GM12878 (cell line): ENCODE data around the gene ANKRD23.

Experiments used
- BCL11A ChIP-seq: IDR thresholded peaks from 2 replicates; pipeline ENCODE4 v1.6.1; 2011; ENCODE audit warnings: low read depth, low read length
- CHD4 ChIP-seq: fragments of 200-600 bp; sonication (generic); IDR thresholded peaks from 2 replicates; pipeline ENCODE4 v1.6.1; 2016; ENCODE audit warnings: mild to moderate bottlenecking
- ETV6 ChIP-seq, 2 experiments: fragments of 450-650 bp in 1 of 2; IDR thresholded peaks in 1 of 2; conservative IDR thresholded peaks in 1 of 2; 2 replicates each; pipeline ENCODE4 v1.6.1; 2014; ENCODE audit warnings: antibody characterized with exemption in 1 of 2, borderline replicate concordance in 1 of 2, low read depth in 1 of 2, mild to moderate bottlenecking in 1 of 2, moderate library complexity in 1 of 2
- POLR2AphosphoS5 ChIP-seq: IDR thresholded peaks from 2 replicates; pipeline ENCODE4 v1.6.1; 2011; ENCODE audit warnings: mild to moderate bottlenecking, low read length, inconsistent platforms
- SIN3A ChIP-seq: IDR thresholded peaks from 2 replicates; pipeline ENCODE4 v1.6.1; 2012; ENCODE audit warnings: low read depth, low read length, improper control_type of control experiment
- ZBTB40 ChIP-seq: fragments of 450-650 bp; IDR thresholded peaks from 2 replicates; pipeline ENCODE4 v1.6.1; 2016; ENCODE audit warnings: mild to moderate bottlenecking, moderate library complexity, borderline replicate concordance
- TF ChIP-seq, protein P1 (sequence below): fragments of 450-650 bp; IDR thresholded peaks from 2 replicates; pipeline ENCODE4 v1.6.1; 2017; ENCODE audit warnings: mild to moderate bottlenecking, moderate library complexity
- TF ChIP-seq, protein P2 (sequence below), 3 experiments: IDR thresholded peaks in 2 of 3; conservative IDR thresholded peaks in 1 of 3; 2 replicates each; pipeline ENCODE4 v1.5.1; 2011; ENCODE audit warnings: low read depth in 3 of 3, low read length in 3 of 3, mild to moderate bottlenecking in 3 of 3, control low read depth in 2 of 3, moderate library complexity in 2 of 3, inconsistent platforms in 1 of 3, mixed read lengths in 1 of 3; ENCODE audit not compliant: control insufficient read depth in 2 of 3, insufficient read depth in 1 of 3; ENCODE audit errors: extremely low read depth in 1 of 3

DNA sequence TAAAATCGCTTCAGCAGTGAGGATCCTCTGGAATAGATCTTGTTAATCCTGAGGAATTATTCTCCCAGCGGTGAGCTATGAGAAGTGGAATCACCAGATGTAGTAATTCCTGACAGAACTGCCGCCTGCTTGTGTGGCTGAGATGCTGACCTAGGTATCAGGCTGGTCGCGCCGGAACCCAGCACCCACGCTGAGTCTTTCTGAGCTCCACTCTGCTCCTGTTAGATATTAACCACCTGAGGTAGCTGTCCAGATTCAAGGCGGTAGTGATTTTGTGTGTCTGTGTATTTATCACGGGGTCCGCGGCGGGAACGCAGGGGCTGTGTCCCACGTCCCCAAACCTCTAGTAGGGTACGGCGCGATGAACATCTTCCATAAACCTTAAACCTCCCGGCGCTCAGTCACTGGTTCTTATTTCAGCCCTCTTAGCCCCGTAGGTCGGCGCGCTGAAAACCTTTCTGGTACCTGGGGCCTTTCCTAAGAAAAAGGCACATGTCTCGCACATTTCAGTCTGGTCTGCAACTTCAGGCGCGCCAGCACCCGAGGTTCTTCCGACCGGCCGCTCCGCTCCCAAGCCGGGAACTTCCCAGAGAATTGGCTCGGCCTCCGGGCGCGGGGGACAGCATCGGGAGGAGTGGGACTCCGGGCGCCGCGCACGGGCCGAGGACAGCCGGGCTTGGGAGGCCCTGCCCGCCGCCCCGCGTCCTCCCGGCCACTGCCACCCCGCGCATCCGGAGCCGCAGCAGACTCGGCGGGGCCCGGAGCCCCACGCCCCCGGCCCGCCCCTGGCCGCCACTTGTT, 28.3 kb downstream of the ANKRD23 start:
- TF ChIP-seq ZBTB40 (no peak), BCL11A (no peak), ETV6 (conservative IDR thresholded peaks at IDR 0.05 in 1 of 2, IDR thresholded peaks at IDR 0.05 in 1 of 2; ENCODE audit: borderline replicate concordance in 1 of 2, low read depth in 1 of 2) (no peak), POLR2AphosphoS5 (no peak), SIN3A (no peak; the same call in 1 of the 2 replicates), CHD4 (no peak)
- TF ChIP-seq, protein P1, sequence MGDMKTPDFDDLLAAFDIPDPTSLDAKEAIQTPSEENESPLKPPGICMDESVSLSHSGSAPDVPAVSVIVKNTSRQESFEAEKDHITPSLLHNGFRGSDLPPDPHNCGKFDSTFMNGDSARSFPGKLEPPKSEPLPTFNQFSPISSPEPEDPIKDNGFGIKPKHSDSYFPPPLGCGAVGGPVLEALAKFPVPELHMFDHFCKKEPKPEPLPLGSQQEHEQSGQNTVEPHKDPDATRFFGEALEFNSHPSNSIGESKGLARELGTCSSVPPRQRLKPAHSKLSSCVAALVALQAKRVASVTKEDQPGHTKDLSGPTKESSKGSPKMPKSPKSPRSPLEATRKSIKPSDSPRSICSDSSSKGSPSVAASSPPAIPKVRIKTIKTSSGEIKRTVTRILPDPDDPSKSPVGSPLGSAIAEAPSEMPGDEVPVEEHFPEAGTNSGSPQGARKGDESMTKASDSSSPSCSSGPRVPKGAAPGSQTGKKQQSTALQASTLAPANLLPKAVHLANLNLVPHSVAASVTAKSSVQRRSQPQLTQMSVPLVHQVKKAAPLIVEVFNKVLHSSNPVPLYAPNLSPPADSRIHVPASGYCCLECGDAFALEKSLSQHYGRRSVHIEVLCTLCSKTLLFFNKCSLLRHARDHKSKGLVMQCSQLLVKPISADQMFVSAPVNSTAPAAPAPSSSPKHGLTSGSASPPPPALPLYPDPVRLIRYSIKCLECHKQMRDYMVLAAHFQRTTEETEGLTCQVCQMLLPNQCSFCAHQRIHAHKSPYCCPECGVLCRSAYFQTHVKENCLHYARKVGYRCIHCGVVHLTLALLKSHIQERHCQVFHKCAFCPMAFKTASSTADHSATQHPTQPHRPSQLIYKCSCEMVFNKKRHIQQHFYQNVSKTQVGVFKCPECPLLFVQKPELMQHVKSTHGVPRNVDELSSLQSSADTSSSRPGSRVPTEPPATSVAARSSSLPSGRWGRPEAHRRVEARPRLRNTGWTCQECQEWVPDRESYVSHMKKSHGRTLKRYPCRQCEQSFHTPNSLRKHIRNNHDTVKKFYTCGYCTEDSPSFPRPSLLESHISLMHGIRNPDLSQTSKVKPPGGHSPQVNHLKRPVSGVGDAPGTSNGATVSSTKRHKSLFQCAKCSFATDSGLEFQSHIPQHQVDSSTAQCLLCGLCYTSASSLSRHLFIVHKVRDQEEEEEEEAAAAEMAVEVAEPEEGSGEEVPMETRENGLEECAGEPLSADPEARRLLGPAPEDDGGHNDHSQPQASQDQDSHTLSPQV: no peak
- TF ChIP-seq, protein P2, sequence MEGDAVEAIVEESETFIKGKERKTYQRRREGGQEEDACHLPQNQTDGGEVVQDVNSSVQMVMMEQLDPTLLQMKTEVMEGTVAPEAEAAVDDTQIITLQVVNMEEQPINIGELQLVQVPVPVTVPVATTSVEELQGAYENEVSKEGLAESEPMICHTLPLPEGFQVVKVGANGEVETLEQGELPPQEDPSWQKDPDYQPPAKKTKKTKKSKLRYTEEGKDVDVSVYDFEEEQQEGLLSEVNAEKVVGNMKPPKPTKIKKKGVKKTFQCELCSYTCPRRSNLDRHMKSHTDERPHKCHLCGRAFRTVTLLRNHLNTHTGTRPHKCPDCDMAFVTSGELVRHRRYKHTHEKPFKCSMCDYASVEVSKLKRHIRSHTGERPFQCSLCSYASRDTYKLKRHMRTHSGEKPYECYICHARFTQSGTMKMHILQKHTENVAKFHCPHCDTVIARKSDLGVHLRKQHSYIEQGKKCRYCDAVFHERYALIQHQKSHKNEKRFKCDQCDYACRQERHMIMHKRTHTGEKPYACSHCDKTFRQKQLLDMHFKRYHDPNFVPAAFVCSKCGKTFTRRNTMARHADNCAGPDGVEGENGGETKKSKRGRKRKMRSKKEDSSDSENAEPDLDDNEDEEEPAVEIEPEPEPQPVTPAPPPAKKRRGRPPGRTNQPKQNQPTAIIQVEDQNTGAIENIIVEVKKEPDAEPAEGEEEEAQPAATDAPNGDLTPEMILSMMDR (IDR thresholded peaks at IDR 0.05 in 2 of 3, conservative IDR thresholded peaks at IDR 0.05 in 1 of 3; ENCODE audit: control insufficient read depth in 2 of 3, extremely low read depth in 1 of 3, insufficient read depth in 1 of 3, low read depth in 3 of 3, low read length in 3 of 3): no peak
